ENCODE results near the gene RGS7. TPM values are rescaled to one million over a fixed set of nuclear protein-coding genes. Genes with fewer than 3 reads are reported as not detected.
"Not testable (repeated sequence)": the region's sequence is repeated elsewhere in the genome, so short reads cannot be mapped to it uniquely, and the experiment has no call there.

The RGS7 gene
- total and polyA plus RNA-seq, 9 donors, result 0.05 to 0.25 (median 0.10) TPM; not detected in 5

DNA sequence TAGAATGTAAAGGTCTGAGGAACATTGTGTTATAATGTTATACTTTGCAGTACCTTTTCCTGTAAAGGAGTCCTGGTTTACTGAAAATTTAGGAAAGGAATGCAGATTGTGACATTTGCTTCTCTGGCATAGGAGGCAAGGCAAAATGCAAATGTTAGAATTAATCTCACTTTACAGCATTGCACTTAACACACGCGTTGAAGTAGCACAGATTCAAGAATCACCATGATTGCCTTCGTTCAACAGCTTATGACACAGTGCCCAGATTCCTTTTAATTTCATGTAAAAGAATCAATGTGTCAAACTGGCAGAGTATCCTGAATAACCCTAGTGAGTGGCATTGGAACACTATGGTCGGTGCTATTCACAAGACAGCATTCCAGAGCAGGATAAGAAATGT lies 47.4 kb downstream of the RGS7 start:
- H3K36me3 ChIP-seq (ENCODE audit: control insufficient read depth, insufficient read depth, low read length), result no peaks in the 10 kb centered on the region
- peaks cover 5% of the 10 kb centered on the region for H3K9me3 ChIP-seq (replicated peaks; ENCODE audit: control insufficient read depth, low read depth, low read length)
- 89% methylated on average over 3 of the region's 4 CpGs for WGBS (ENCODE audit: insufficient coverage)
- H3K4me3 ChIP-seq (ENCODE audit: low read length), result no peak overlapping the region
- no peaks in the 10 kb centered on the region for H3K4me1 ChIP-seq (ENCODE audit: control insufficient read depth, insufficient read depth, low read length)
- H3K27me3 ChIP-seq (ENCODE audit: control insufficient read depth, insufficient read depth, low read length), result no peaks in the 10 kb centered on the region
- DNase-seq, result no peak
- no peak overlapping the region for H3K27ac ChIP-seq (ENCODE audit: low read length)

DNA sequence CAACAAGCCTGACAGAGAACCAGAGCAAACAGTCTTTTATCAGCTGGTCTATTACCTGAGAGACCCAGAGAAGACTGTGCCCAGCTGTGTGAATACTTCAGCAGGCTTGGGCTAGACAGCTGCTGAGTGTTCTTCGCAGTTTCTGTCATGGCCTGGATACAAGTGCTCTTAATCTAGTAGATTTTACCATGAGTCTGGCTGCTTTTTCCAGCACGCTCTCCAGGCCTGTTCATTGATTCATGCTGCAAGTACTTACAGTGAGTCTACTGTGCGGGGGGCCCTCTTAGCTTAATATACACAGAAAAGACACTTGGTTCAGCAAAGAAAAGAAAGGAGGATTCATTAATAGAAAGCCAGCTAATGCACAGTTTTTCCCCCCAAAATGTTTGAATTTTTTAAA lies 48.5 kb downstream of the RGS7 start:
- H3K4me1 ChIP-seq (ENCODE audit: control insufficient read depth, insufficient read depth, low read length), result no peaks in the 10 kb centered on the region
- H3K9me3 ChIP-seq (replicated peaks; ENCODE audit: control insufficient read depth, low read depth, low read length), result peaks cover 11% of the 10 kb centered on the region
- WGBS (ENCODE audit: insufficient coverage), result 60% methylated on average over 2 of the region's 3 CpGs
- H3K4me3 ChIP-seq (ENCODE audit: low read length), result no peak overlapping the region
- H3K36me3 ChIP-seq (ENCODE audit: control insufficient read depth, insufficient read depth, low read length), result no peaks in the 10 kb centered on the region
- H3K27ac ChIP-seq (ENCODE audit: low read length), result no peak overlapping the region
- DNase-seq, result no peak
- no peaks in the 10 kb centered on the region for H3K27me3 ChIP-seq (ENCODE audit: control insufficient read depth, insufficient read depth, low read length)

DNA sequence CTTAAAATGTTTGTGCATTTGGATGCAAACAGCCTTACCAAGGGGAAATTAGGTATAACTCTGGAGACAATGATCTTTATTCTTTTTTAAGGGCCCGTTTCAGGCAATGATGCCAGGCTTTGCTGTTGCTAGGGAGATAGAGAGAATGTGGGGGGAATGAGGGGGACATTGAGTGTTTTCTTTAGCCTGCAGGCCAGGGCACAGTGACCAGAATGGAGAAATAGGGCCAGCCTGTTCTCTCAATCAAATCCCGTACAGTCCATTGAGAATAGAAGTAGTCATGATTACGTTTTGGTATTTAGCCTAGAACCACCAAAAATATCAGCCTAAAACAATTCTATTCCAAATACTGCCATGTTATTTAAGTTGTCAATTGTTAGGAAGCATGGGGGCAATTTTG lies 49.0 kb downstream of the RGS7 start:
- Histone ChIP-seq H3K27me3 (ENCODE audit: control insufficient read depth, insufficient read depth, low read length) (no peaks in the 10 kb centered on the region), H3K27ac (ENCODE audit: low read length) (no peak overlapping the region), H3K4me3 (ENCODE audit: low read length) (no peak overlapping the region), H3K36me3 (ENCODE audit: control insufficient read depth, insufficient read depth, low read length) (no peaks in the 10 kb centered on the region), H3K9me3 (replicated peaks; ENCODE audit: control insufficient read depth, low read depth, low read length) (peaks cover 11% of the 10 kb centered on the region), H3K4me1 (ENCODE audit: control insufficient read depth, insufficient read depth, low read length) (no peaks in the 10 kb centered on the region)
- no peak for DNase-seq
- 100% methylated on average over 1 of the region's 3 CpGs for WGBS (ENCODE audit: insufficient coverage)

DNA sequence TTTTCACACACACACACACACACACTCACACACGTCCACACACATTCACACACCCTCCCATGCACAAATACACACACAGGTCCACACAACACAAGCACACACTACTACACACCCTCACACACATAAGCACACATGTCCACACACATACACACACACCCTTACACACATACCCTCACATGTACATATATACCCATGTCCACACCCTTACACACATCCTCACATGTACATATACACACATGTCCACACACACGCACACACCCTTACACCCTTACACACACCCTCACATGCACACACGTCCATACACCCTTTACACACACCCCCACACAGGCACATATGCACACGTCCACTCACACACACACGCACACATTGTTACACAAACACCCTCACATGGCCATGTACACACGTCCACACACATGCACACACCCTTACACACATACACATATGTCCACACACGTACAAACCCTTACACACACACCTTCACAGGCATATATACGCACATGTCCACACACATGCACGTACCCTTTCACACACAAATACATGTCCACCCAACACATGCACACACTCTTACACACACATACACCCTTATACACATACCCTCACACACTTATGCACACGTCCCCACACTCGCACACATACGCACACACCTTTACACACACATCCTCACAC lies 50.7 kb downstream of the RGS7 start:
- H3K36me3 ChIP-seq (ENCODE audit: control insufficient read depth, insufficient read depth, low read length), result no peaks in the 10 kb centered on the region
- H3K4me3 ChIP-seq (ENCODE audit: low read length), result no peak overlapping the region
- H3K4me1 ChIP-seq (ENCODE audit: control insufficient read depth, insufficient read depth, low read length), result no peaks in the 10 kb centered on the region
- no peaks in the 10 kb centered on the region for H3K27me3 ChIP-seq (ENCODE audit: control insufficient read depth, insufficient read depth, low read length)
- WGBS (ENCODE audit: insufficient coverage), result 87% methylated on average over 12 of the region's 12 CpGs
- H3K9me3 ChIP-seq (replicated peaks; ENCODE audit: control insufficient read depth, low read depth, low read length), result peaks cover 11% of the 10 kb centered on the region
- H3K27ac ChIP-seq (ENCODE audit: low read length), result no peak overlapping the region
- no peak for DNase-seq

DNA sequence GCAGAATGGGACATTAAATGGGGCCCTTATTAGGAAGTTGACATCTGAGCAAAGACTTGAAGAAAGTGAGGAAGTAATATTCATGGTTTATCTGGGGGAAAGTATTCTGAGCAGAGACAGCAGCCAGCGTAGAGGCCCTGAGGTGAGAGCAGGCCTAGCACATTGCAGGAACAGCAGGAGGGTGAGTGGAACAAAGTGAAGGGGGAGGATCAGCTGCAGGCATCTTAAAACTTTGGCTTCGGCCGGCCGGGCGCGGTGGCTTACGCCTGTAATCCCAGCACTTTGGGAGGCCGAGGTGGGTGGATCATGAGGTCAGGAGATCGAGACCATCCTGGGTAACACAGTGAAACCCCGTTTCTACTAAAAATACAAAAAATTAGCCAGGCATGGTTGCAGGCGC lies 55.0 kb downstream of the RGS7 start:
- not testable (repeated sequence) for H3K4me1 ChIP-seq (ENCODE audit: control insufficient read depth, insufficient read depth, low read length); H3K4me3 ChIP-seq (ENCODE audit: low read length); DNase-seq; H3K27me3 ChIP-seq (ENCODE audit: control insufficient read depth, insufficient read depth, low read length); H3K27ac ChIP-seq (ENCODE audit: low read length); H3K36me3 ChIP-seq (ENCODE audit: control insufficient read depth, insufficient read depth, low read length)
- WGBS (ENCODE audit: insufficient coverage), result 87% methylated on average over 3 of the region's 11 CpGs
- peaks cover 11% of the 10 kb centered on the region for H3K9me3 ChIP-seq (replicated peaks; ENCODE audit: control insufficient read depth, low read depth, low read length)

DNA sequence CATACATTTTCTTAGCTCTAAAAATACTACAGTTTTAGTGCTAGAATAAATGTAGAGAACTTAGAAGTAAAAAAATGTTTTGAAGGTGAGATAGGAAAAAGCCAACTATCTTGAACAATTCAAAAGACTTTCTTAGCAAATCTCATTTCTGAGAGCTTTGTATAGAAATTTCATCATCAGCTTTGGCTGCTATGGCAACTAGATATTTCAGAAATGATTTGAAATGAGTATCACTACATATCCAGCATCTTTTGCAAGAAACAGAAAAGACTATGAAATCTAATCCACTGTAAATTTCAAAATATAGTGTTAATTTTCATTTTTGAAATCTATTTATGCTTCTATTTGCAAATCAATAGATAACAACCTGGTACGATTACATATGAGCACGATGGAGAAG lies 57.7 kb downstream of the RGS7 start:
- no peak for DNase-seq
- Histone ChIP-seq H3K4me1 (ENCODE audit: control insufficient read depth, insufficient read depth, low read length) (no peaks in the 10 kb centered on the region), H3K36me3 (ENCODE audit: control insufficient read depth, insufficient read depth, low read length) (no peaks in the 10 kb centered on the region), H3K4me3 (ENCODE audit: low read length) (no peak overlapping the region), H3K27me3 (ENCODE audit: control insufficient read depth, insufficient read depth, low read length) (no peaks in the 10 kb centered on the region), H3K9me3 (replicated peaks; ENCODE audit: control insufficient read depth, low read depth, low read length) (peaks cover 4% of the 10 kb centered on the region), H3K27ac (ENCODE audit: low read length) (no peak overlapping the region)
- no CpG with 5 or more reads among the region's 2 CpGs for WGBS (ENCODE audit: insufficient coverage)

DNA sequence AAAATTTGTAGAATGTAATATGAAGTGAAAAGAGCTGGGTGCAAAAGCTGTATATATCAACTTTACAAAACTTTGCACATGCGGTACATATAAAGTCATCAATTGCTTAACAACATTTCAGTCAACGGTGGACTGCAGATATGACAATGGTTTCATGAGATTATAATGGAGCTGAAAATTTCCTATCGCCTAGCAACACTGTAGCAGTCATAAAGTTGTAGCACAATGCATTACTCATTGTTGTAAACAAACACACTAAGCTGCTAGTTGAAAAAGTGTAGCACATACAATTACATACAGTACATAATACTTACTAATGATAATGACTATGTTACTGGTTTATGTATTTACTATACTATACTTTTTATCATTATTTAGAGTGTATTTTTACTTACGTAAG lies 64.0 kb downstream of the RGS7 start:
- Histone ChIP-seq H3K4me3 (ENCODE audit: low read length) (no peak overlapping the region), H3K4me1 (ENCODE audit: control insufficient read depth, insufficient read depth, low read length) (no peaks in the 10 kb centered on the region), H3K27ac (ENCODE audit: low read length) (no peak overlapping the region), H3K27me3 (ENCODE audit: control insufficient read depth, insufficient read depth, low read length) (no peaks in the 10 kb centered on the region), H3K9me3 (replicated peaks; ENCODE audit: control insufficient read depth, low read depth, low read length) (no peaks in the 10 kb centered on the region), H3K36me3 (ENCODE audit: control insufficient read depth, insufficient read depth, low read length) (no peaks in the 10 kb centered on the region)
- DNase-seq, result no peak
- WGBS (ENCODE audit: insufficient coverage), result no CpG with 5 or more reads among the region's 4 CpGs

DNA sequence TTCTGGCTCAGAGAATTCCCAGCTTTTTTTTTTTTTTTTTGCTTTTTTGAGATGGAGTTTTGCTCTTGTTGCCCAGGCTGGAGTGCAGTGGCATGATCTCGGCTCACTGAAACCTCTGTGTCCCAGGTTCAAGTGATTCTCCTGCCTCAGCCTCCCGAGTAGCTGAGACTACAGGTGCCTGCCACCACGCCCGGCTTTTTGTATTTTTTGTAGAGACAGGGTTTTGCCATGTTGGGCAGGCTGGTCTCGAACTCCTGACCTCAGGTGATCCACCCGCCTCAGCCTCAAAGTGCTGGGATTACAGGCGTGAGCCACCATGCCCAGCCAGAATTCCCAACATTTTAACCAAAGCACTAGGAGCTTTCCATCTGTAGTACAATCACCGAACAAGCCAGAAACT lies 65.5 kb downstream of the RGS7 start:
- not testable (repeated sequence) for H3K4me1 ChIP-seq (ENCODE audit: control insufficient read depth, insufficient read depth, low read length); H3K4me3 ChIP-seq (ENCODE audit: low read length); H3K9me3 ChIP-seq (replicated peaks; ENCODE audit: control insufficient read depth, low read depth, low read length); H3K36me3 ChIP-seq (ENCODE audit: control insufficient read depth, insufficient read depth, low read length); H3K27me3 ChIP-seq (ENCODE audit: control insufficient read depth, insufficient read depth, low read length); DNase-seq; H3K27ac ChIP-seq (ENCODE audit: low read length)
- WGBS (ENCODE audit: insufficient coverage), result 80% methylated on average over 5 of the region's 8 CpGs

DNA sequence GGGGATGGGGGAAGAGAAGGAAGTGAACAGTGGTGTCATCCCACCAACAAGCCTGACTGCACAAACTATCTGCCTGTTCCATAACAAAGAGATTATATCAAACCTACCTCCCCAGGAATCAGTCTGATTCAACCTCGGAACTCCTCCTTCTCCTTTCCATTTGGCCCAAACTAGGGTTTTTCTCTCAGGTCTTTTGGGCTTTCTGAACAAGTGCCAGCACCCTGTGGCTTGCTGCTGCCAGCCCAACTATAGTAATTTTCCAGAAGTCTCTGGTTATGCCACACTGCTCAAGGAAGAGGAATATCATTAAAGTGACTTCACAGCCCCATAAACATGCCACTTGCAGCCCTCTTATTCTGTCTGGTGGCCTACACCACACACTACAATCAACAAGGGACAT lies 70.5 kb downstream of the RGS7 start:
- Histone ChIP-seq H3K4me1 (ENCODE audit: control insufficient read depth, insufficient read depth, low read length) (no peaks in the 10 kb centered on the region), H3K4me3 (ENCODE audit: low read length) (no peak overlapping the region), H3K27ac (ENCODE audit: low read length) (no peak overlapping the region), H3K9me3 (replicated peaks; ENCODE audit: control insufficient read depth, low read depth, low read length) (peaks cover 2% of the 10 kb centered on the region), H3K27me3 (ENCODE audit: control insufficient read depth, insufficient read depth, low read length) (no peaks in the 10 kb centered on the region), H3K36me3 (ENCODE audit: control insufficient read depth, insufficient read depth, low read length) (no peaks in the 10 kb centered on the region)
- no peak for DNase-seq
- 75% methylated on average over 1 of the region's 1 CpG for WGBS (ENCODE audit: insufficient coverage)

DNA sequence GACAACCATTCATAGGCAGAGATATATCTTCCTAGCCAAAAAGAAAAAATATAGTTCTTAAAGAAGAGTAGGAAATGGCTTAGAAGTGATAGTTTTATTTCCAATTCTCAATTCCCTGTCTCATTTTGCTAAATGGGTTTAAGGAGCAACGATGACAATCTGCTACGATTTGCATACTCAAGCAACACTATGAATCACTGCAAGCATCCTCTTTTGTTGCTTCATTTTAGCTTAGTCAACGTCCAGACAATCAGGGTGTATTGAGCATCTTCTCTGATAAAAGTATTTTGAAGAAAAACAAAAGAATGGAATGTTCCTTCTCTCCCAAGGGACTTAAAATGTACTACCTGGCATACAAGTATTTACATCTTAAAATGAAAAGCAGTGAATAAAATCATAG lies 80.6 kb downstream of the RGS7 start:
- Histone ChIP-seq H3K27ac (ENCODE audit: low read length) (no peak overlapping the region), H3K27me3 (ENCODE audit: control insufficient read depth, insufficient read depth, low read length) (no peaks in the 10 kb centered on the region), H3K4me1 (ENCODE audit: control insufficient read depth, insufficient read depth, low read length) (no peaks in the 10 kb centered on the region), H3K4me3 (ENCODE audit: low read length) (no peak overlapping the region), H3K9me3 (replicated peaks; ENCODE audit: control insufficient read depth, low read depth, low read length) (peaks cover 10% of the 10 kb centered on the region), H3K36me3 (ENCODE audit: control insufficient read depth, insufficient read depth, low read length) (no peaks in the 10 kb centered on the region)
- no CpG with 5 or more reads among the region's 3 CpGs for WGBS (ENCODE audit: insufficient coverage)
- no peak for DNase-seq

DNA sequence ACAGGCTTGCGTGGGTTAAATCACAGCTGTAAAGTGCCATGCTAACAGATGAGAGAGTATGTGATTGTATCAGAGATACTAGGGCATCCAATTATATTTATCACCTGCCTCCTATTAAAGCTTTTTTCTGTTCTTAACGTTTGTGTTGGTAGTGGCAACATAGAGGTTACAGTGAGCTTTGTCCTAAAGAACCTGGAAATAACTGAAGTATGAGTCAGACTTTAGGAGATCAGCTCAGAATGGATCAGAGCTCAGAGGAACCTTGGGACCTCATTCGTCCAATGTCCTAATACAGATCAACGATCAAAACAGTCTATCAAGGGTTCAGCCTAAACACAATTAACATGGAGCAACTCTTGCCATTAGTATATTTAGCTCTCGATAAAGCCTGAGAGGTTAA lies 81.0 kb downstream of the RGS7 start:
- DNase-seq, result no peak
- 70% methylated on average over 2 of the region's 5 CpGs for WGBS (ENCODE audit: insufficient coverage)
- no peaks in the 10 kb centered on the region for H3K4me1 ChIP-seq (ENCODE audit: control insufficient read depth, insufficient read depth, low read length)
- H3K4me3 ChIP-seq (ENCODE audit: low read length), result no peak overlapping the region
- no peaks in the 10 kb centered on the region for H3K27me3 ChIP-seq (ENCODE audit: control insufficient read depth, insufficient read depth, low read length)
- peaks cover 10% of the 10 kb centered on the region for H3K9me3 ChIP-seq (replicated peaks; ENCODE audit: control insufficient read depth, low read depth, low read length)
- no peak overlapping the region for H3K27ac ChIP-seq (ENCODE audit: low read length)
- no peaks in the 10 kb centered on the region for H3K36me3 ChIP-seq (ENCODE audit: control insufficient read depth, insufficient read depth, low read length)
